MM.1S (cell line): Measurements from ENCODE around the gene XCR1.
A peak's percentile ranks its signal among the peaks of the same experiment; 100 is the strongest.

Experiments used
- DNase-seq: peaks from one replicate; pipeline ENCODE4 v3.0.0-alpha.2; 2015
- H2AFZ ChIP-seq: fragments of 300-600 bp; sonication (generic); 2 replicates; pipeline ENCODE4 v1.6.0; 2016; ENCODE audit warnings: antibody characterized with exemption, low read length
- H3F3A ChIP-seq: fragments of 300-600 bp; sonication (generic); 2 replicates; pipeline ENCODE4 v1.6.1; 2016; ENCODE audit warnings: mild to moderate bottlenecking, antibody characterized with exemption, low read length, moderate library complexity, mixed read lengths; ENCODE audit not compliant: insufficient read depth
- H3K27ac ChIP-seq: fragments of 300-600 bp; sonication (generic); 2 replicates; pipeline ENCODE4 v1.5.1; 2016; ENCODE audit warnings: mild to moderate bottlenecking, low read length
- H3K27me3 ChIP-seq: fragments of 300-600 bp; sonication (generic); replicated peaks from 2 replicates; pipeline ENCODE4 v1.6.0; 2016; ENCODE audit warnings: low read length; ENCODE audit not compliant: insufficient read depth
- H3K36me3 ChIP-seq: fragments of 300-600 bp; sonication (generic); replicated peaks from 2 replicates; pipeline ENCODE4 v1.6.1; 2016; ENCODE audit warnings: mild to moderate bottlenecking, low read length, mixed read lengths; ENCODE audit not compliant: insufficient read depth
- H3K4me1 ChIP-seq: fragments of 300-600 bp; sonication (generic); 2 replicates; pipeline ENCODE4 v1.6.1; 2016; ENCODE audit warnings: low read length, mixed read lengths
- H3K4me2 ChIP-seq: fragments of 300-600 bp; sonication (generic); 2 replicates; pipeline ENCODE4 v1.6.0; 2016; ENCODE audit warnings: low read depth, low read length
- H3K4me3 ChIP-seq: fragments of 300-600 bp; sonication (generic); 2 replicates; pipeline ENCODE4 v1.5.1; 2016; ENCODE audit warnings: low read length, mixed read lengths
- H3K79me2 ChIP-seq: fragments of 300-600 bp; sonication (generic); 2 replicates; pipeline ENCODE4 v1.6.1; 2016; ENCODE audit warnings: mixed run types, low read length, mixed read lengths
- H3K9ac ChIP-seq: fragments of 300-600 bp; sonication (generic); 2 replicates; pipeline ENCODE4 v1.6.1; 2016; ENCODE audit warnings: low read length, mixed read lengths
- H3K9me2 ChIP-seq: fragments of 300-600 bp; sonication (generic); replicated peaks from 2 replicates; pipeline ENCODE4 v1.6.1; 2016; ENCODE audit warnings: mild to moderate bottlenecking, low read length, mixed read lengths; ENCODE audit not compliant: insufficient read depth
- H3K9me3 ChIP-seq: fragments of 300-600 bp; sonication (generic); replicated peaks from 2 replicates; pipeline ENCODE4 v1.6.1; 2016; ENCODE audit warnings: mild to moderate bottlenecking, low read length, mixed read lengths; ENCODE audit not compliant: insufficient read depth
- H4K20me1 ChIP-seq: fragments of 300-600 bp; sonication (generic); 2 replicates; pipeline ENCODE4 v1.6.1; 2016; ENCODE audit warnings: mild to moderate bottlenecking, low read length, moderate library complexity, mixed read lengths; ENCODE audit not compliant: insufficient read depth
- CTCF ChIP-seq: fragments of 300-600 bp; sonication (generic); IDR thresholded peaks from 2 replicates; pipeline ENCODE4 v1.5.1; 2016; ENCODE audit warnings: antibody characterized with exemption, low read length, mixed read lengths
- EZH2 ChIP-seq: fragments of 300-600 bp; sonication (generic); optimal IDR thresholded peaks from 2 replicates; pipeline ENCODE3; 2017; ENCODE audit warnings: low read depth, mild to moderate bottlenecking, antibody characterized with exemption, low read length, mixed read lengths
- EZH2phosphoT487 ChIP-seq: fragments of 300-600 bp; sonication (generic); IDR thresholded peaks from 2 replicates; pipeline ENCODE4 v1.6.1; 2018; ENCODE audit warnings: antibody characterized with exemption, low read length

Gene XCR1

DNA sequence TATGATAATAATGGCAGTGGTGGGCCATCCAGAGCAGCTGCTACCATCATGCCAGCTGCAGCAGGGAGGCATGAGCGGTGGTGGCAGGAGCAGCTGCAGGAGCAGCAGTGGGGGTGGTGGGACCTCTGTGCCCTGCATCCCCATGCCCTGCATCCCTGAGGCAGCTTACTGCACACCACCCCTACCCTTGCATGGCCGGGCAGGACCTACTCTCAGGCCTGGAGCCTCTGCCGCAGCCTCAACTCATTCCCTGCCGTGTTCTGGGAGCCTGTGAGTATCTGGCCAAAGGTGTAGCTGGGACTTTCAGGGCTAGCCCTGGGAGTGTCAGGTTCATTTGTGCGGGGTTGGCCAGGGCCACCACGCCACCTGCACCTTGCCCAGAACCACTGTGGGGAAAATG is 3.3 kb upstream of the XCR1 start:
- Histone ChIP-seq H4K20me1 (no peaks in the 10 kb centered on the region), H2AFZ (no peak overlapping the region), H3K4me2 (no peak overlapping the region), H3F3A (peaks cover 11% of the 10 kb centered on the region), H3K79me2 (0 out of 2 replicates have a peak, but pooled peaks cover 5% of the 10 kb centered on the region), H3K4me3 (no peak overlapping the region), H3K9ac (no peak overlapping the region), H3K27me3 (no peaks in the 10 kb centered on the region), H3K4me1 (peaks cover 22% of the 10 kb centered on the region), H3K9me3 (no peaks in the 10 kb centered on the region), H3K27ac (no peak overlapping the region), H3K9me2 (no peaks in the 10 kb centered on the region), H3K36me3 (no peaks in the 10 kb centered on the region)
- no peak for DNase-seq
- TF ChIP-seq EZH2 (no peak), CTCF (no peak), EZH2phosphoT487 (no peak)

DNA sequence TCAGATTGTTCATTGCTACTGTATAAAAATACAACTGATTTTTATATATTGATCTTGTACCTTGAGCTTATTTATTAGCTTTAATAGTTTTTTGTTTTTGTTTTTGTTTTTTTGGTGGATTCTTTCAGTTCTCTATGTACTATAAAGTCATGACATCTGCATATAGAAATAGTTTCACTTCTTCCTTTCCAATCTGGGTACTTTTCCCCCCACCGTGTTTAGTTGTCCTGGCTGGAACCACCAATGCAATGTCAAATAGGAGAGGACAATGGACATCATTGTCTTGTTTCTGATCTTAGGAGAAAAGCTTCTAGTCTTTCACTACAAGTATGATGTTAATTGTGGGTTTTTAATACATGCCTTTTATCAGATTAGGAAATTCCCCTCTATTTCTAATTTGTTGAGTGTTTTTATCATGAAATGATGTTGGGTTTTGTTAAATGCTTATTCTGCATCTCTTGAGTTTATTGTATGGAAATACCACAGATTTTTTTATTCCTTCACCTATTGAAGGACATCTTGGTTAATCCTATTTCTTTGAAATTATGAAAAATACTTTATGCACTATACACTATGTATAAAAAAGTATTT is 2.8 kb upstream of the XCR1 start:
- Histone ChIP-seq H3K27ac (peak overlapping the region; percentile 2; the same call in 1 of the 2 replicates), H3K4me2 (peak overlapping the region; percentile 10; the same call in 1 of the 2 replicates), H3K4me3 (no peak overlapping the region), H3K79me2 (0 out of 2 replicates have a peak, but pooled peaks cover 5% of the 10 kb centered on the region), H4K20me1 (no peaks in the 10 kb centered on the region), H3K9me2 (no peaks in the 10 kb centered on the region), H3K9ac (no peak overlapping the region), H3K27me3 (no peaks in the 10 kb centered on the region), H3K9me3 (no peaks in the 10 kb centered on the region), H2AFZ (no peak overlapping the region), H3K4me1 (peaks cover 22% of the 10 kb centered on the region), H3K36me3 (no peaks in the 10 kb centered on the region), H3F3A (peaks cover 11% of the 10 kb centered on the region)
- DNase-seq: peak; percentile 9
- TF ChIP-seq EZH2phosphoT487 (no peak), EZH2 (no peak), CTCF (no peak)

DNA sequence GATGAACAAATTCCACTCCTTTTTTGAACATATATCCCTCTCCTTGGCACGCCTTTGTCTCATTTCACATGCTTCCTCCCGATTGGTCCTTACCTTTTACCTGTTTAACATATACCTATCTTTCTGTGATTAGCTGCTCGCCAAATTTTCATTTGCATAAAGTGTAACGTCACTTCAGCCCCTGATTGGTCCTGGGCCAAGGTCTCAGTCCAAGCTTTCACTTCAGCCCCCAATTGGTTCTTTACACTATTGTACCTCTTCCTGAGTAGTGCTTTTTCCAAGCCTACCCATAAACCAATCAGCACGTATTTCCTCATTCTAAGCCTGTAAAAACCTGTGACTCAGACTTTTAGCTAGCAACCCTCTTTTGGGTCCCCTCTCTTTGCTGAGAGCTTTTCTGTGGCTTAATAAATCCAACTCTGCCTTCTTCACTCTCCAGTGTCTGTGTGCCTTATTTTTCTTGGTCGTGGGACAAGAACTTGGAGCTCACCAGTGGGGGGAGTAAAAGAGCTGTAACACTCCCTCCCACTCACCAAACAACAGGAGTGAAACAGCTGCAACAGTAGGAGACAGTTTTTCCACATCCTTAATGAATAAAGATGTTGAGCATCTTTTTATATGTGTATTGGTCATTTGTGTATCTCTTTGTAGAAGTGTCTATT is 584 bp upstream of the XCR1 start:
- H3K9me2 ChIP-seq: no peaks in the 10 kb centered on the region
- no peaks in the 10 kb centered on the region for H3K9me3 ChIP-seq
- H3K4me2 ChIP-seq: peak overlapping the region; percentile 74
- H3K79me2 ChIP-seq: 0 out of 2 replicates have a peak, but pooled peaks cover 5% of the 10 kb centered on the region
- H3K27ac ChIP-seq: peak overlapping the region; percentile 74; the same call in 1 of the 2 replicates
- H2AFZ ChIP-seq: peak overlapping the region; percentile 88
- DNase-seq: peak; percentile 71
- TF ChIP-seq EZH2phosphoT487: no peak
- peak; percentile 13; the same call in 1 of the 2 replicates for TF ChIP-seq CTCF
- H3K4me3 ChIP-seq: peak overlapping the region; percentile 60; the same call in 1 of the 2 replicates
- H3F3A ChIP-seq: peaks cover 11% of the 10 kb centered on the region
- H3K36me3 ChIP-seq: no peaks in the 10 kb centered on the region
- no peaks in the 10 kb centered on the region for H4K20me1 ChIP-seq
- peaks cover 22% of the 10 kb centered on the region for H3K4me1 ChIP-seq
- H3K9ac ChIP-seq: peak overlapping the region; percentile 4; the same call in 1 of the 2 replicates
- no peaks in the 10 kb centered on the region for H3K27me3 ChIP-seq
